HG03196 (cell line): ENCODE results near the gene MEDAG.

ENCODE experiments used
- ATAC-seq: cut with Tn5 transposase; IDR thresholded peaks from one replicate; pipeline ENCODE4 v1.9.1; 2021; ENCODE audit not compliant: unreplicated experiment

The MEDAG gene

DNA sequence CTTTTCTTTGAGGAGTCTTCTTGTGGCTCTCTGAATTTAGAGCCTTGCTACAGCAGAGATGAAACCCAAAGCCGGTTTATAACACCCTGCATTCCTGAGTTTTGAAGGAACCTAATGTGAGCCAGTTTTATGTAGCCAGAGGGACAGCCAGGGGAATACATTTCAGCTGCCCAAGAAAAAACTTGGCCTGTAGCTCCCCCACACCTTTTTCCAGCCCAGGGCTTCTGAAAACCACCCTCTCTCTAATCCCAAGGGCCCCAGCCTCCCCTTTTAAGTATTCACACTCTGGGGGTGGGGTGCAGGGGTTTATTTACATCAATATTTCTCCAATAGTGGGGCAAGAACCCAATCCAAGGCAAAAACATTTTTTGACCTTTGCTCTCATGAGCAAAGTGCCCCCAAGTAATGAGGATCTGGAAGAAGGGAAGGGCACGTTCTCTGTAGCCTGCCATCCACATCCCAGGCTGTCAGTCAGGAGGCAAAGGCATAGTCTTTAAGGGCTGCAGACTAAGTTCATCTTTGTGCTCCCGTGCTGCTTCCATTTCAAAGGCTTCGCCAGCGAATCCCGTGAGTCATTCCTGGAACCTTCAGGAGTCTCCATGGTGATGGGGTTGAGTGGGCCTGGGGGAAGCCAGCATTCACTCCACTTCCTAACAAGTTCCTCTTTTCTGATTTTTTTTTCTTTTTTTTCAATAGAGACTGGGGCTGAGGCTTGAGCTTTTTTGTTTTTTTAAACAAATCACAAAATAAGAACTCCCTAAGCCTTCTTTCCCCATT is 33.2 kb upstream of the MEDAG start:
- ATAC-seq = no peak

DNA sequence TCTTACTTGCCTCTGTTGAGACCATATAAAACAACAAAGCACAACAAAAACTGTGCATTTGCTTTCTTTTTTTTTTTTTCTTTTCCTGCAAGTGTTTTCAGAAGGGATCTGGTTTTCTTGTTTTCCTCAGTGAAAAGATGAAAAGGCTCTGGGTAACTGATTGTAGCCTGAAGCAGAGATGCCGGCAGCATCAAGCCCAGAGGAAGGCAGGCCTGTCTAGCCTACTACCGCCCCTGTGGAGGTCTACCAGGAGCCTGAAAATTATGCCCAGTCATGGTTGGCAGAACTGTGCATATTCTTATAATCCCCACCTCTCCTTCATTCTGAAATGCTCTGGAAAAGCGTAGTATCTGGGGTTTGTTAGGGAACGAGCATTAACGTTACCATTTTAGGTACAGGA is 32.6 kb upstream of the MEDAG start:
- no peak for ATAC-seq

DNA sequence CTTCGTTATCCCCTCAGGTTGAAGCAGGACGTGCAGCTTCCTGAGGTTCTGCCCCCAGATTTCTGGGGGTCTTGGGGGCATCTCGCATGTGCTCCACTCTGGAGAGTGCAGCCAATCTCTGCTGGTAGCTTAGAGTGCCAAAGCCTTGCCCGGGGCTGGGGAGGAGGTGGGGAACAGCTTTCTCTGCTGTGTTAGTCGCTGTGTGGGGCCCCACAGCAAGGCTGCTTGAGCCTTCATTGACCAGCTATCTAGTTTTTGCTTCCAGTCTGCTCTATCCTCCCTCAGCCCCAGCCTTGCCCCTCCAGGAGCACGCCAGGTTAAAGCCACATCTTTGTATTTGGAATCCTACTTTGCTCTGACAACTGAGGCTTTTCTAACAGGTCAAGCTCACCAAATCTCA is 32.0 kb upstream of the MEDAG start:
- ATAC-seq = no peak

DNA sequence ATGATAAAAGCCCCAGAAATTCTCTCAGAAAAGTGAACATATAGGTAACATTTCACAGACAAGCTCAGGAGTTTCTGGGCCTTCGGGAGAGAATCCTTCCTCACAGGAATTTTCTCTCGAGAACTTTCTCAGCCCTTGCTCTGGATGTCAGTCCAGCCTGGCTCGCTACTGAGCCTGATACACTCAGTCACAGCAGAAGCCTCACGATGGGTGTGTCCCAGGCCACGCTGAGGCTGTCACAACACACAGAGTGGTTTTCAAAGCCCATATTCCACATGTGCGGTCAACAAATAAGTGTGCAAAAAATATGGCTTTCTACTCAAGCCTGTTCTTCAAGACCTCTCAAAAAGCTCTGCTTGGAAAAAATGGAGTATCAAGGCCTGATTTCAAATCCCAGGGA is 31.5 kb upstream of the MEDAG start:
- ATAC-seq = no peak

DNA sequence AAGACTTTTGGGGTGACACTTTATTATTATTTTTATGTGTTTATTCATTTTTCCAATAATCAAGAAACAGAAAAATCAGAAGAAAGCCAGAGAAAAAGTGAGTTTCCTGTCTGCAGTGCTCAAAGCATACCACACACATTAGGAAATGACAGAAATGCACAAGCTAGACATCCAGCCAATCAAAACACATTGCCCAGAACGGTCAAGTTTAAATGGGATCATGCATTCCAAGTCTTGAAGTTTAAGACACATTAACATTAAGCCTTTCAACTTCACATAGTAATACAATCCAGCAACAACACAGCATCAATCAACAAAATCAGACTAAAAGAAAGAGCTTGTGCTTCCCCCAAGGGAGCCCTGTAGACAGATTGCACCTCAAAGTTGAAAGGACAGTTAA is 28.7 kb upstream of the MEDAG start:
- no peak for ATAC-seq

DNA sequence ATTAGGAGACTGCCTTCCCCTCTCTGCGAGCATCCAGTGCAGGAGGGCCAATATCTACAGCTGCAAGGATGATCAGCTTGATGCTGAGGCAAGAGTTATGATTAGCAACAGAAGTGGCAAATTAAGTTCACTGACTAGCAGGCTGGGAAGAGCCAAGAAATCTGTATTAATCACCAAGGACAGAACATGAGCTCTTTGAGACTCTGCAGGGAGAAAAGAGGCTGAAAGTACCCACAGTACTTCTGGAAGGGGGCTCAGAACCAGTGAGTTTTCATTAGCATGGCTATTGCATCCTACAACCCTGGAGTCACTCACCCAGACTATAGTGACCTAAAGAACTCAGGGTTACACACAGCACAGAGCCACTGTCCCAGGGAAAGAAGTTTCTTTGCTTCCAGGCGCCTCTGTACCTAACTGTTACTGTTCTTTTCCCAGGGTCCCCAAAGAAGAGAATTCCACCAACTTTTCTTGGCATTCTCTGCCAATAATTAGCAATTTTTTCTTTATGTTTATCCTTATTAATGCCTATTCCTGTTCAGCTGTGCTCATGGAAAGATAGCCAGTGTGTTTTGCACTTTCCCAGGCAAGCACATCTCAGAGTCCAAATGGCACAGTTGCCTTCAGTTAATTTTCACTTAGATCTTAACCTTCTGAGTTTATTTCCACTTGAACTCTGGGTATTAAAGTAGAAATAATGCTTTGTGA is 25.8 kb upstream of the MEDAG start:
- no peak for ATAC-seq

DNA sequence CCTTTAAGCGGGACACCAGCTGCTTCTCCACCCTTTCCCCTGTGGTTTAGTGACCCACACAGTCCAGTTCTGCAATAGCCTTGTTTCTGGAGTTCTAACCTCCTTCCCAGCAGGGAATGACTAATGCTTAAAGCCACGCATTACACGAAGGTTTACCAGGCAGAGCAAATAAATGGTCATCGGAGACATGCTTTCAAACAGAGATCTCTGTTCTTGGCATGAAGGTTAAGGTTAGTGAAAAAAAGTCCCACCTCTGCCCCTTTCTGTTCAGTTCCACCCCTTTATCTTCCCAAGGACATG is 25.3 kb upstream of the MEDAG start:
- ATAC-seq = no peak

DNA sequence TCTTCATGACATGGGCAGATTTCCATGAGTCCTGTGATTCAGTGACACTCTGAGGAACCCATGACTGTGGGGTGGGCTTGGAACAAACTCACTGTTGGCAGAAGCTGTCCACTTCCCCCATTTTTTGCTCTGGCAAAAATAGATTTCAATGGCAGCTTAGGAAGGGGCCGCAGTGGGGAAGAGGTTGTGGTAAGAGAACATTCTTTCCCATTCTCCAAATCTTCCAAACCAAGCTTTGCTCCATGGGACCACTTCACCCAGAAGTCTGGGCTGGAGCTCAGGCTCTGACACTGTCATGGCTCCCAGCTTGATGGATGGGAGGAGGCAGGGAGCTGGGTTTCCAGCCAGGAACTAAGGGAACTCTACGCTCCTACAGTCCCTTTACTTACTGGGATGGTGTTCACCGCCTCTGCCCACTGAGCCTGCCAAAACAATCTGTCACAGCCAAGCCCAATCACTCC is 24.9 kb upstream of the MEDAG start:
- ATAC-seq = no peak

DNA sequence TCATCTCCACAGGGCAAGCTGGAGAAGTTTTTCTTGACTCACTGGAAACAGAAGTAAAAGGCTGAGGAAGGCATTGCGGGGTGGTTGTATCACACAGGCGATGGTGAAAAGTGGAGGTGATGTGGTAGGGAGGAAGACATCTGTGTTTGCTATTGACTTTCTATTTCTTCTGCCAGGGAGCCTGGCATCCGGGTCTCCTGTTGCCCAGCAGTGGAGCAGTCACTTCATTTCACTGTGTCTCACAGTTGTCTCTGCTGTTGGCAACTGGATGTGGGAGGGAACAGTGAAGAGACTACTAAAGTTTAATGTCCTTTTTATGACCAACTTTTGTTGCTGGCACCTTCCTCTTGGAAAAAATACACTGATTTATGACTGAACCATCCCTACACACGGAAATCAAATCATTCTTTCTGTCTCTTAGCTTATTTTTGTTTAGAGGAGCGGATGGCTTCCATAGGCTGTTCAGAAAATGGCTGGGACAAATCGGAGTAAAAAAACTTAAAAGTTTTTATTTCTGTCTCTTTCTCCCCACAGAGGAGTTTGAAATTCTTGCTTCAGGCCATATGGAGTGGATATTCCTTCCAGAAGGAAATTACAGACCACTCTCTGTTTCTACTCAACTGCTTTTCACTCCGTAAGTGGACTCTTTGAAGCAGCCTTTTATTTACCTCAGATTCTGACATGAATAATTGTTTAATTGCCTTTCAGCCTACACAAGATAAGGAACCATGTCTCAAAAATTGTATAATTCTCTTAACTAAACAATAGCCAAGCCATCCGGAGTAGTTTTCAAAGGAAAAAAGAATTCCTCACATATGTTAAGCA is 23.8 kb upstream of the MEDAG start:
- no peak for ATAC-seq

DNA sequence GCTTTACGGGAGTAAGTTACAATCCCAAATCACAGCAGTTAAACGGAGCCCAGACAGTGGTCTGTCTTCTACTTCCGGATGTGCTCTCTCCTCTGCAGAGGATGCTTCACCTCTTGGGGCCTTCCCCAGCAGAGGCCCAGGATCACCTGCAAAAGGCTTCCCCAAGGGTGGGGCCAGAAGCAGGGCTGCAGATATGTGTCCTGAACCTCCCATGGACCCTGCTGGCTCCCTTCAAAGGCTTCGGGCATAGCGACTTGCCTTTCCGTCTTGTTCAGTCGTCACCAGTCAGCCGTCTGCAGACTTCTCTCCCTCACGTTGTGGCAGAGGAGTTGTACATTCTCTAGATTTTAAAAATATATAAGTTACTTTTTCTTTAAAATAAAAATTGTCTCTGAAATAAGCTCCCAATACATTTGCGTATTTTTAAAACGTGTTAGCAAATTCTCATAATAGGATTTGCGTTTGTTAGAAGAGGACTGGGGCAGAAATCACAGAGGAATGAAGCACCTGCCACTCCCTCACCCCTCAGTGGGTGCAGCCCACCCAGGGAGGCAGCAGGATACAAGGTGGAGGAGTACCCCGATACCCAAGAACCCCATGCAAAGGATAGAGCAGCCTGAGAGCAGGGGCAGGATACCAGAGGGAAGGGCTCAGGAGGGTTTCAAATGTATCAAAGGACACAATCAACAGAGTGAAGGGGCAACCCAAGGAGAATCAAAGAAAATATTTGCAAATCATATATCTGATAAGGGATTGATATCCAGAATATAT is 22.9 kb upstream of the MEDAG start:
- no peak for ATAC-seq

DNA sequence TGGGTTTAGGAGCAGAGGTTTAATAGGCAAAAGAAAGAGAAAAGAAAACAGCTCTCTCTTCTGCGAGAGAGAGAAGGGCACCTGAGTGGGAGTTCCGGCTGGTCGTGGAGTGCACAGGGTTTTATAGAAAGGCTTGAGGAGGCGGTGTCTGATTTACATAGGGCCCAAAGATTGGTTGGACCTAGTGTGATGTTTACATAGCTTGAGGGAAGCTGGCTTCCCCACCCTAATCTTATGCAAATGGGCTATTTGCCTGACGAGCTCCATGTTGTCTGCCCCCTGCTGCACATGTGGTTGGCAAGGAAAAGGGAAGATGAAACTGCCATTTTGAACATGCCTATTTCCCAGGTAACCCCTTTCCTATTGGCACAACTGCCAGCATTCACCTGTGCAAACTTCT is 21.5 kb upstream of the MEDAG start:
- ATAC-seq = no peak

DNA sequence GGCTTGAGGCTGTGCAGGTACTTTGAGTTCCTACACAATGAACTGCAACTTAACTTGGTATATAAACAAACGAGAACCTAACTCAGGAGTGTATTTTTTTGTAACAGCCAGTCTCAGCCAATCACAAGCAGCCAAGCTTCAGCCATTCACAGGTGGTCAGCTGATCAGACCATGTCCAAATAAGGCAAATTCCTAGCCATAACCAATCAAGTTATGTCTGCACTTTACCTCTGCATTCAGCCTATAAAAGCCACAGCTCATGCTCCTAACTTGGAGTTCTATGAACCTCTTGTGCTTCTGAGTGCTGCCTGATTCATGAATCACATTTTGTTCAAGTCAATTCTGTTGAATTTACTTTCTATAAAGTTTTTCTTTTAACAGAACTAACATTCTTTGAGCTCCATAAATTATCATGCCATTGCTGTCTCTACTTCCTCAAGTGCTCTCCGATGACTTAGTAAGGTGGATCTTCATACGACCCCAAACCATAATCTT is 16.8 kb upstream of the MEDAG start:
- no peak for ATAC-seq

DNA sequence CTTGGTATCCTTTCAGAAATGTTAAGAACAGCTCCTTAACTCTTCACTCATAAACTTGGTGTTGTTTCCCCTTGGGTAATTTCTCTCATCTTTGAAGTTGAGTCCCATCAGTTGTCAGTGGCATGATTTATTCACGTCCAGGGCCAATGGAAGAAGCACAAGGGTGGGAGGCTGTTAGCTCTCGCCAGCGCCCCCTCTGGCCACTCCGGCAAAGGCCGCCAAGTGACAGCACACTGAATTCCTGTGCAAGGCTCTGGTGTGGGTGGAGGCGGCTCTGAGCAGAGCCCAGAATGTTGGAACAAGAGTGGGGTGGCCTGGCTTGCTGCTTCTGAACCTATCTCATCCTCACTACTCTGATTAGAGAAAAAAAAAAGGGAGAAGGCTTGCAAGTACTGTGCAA is 13.1 kb upstream of the MEDAG start:
- no peak for ATAC-seq

DNA sequence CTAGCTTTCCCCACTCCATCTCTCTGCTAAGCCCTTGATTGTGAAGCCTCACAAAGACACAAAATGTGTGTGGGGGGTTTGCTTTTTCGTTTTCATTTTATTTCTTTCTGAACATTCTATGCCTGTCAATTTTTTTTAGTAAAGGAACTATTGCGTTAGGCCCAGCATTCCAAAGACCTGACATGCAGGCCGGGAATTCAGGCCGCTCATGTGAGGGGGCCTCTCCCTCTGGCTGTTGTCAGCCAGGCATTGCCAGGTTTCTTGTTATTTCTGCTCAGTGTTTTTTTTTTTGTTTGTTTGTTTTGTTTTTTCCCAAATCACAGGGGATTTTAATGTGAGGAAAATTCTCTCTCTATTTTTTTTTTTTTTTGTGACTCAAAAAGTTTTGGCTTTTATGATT is 10.3 kb upstream of the MEDAG start:
- ATAC-seq = no peak

DNA sequence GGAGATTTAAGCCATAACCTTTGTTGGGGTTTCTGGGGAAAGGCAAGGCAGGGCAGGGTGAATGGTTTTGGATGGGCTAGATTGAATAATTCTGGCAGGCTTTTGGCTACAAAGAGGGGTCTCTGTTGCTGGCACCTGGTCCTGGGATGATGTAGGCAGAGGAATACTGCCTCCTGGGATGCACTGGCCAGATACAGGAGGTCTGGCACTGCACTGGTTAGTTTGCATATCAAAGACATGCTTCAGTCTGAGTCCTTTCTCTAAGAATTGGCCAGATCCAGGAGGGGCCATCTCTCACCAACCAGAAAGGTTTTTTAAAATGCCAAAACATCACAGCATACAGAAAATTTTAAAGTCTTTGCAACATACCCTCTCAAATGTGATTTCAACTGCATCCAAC is 8.0 kb upstream of the MEDAG start:
- no peak for ATAC-seq

DNA sequence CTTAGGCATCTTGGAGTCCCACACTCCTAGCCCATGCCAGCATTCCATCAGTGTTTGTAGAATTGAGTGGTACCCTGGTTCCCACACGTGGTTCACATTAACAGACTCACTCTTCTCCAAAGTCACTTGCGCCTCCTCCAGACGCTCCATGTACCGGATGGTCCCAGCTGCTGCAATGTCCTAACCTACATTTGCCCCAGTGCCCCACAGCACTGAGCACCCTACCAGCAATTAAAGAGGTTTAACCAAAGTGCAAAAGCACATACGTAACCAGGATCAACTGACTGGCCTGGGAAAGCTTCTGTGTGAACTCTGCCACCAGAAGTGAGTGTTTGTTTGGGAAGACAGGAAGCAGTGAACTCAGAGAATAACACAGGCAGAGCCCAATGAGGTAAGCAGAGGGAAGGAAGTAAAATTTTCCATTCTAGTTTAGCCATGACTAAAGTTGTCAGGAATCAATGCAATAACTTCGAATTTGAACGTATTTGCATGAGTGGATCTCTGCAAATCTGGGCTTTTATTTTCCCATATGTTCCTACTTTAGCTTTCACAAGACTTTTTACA is 7.3 kb upstream of the MEDAG start:
- ATAC-seq = no peak

DNA sequence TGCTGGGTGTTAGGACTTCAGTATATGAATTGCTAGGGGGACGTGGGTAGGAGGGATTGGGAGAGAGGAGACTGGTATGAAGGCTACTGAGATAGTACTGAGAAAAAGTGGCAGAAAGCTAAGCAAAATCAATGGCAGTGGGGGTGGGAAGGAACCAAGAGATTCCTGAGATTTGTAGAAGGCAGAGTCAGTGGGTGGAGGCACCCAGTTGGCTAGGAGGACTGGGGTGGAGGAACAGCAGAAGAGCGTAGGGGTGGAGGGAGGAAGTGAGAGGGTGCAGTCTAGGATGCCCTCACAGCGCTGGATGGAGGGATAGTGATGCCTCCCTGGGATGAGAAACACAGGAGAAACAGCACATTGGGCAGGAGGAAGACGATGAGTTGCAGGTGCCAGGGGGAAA is 5.6 kb upstream of the MEDAG start:
- ATAC-seq = no peak

DNA sequence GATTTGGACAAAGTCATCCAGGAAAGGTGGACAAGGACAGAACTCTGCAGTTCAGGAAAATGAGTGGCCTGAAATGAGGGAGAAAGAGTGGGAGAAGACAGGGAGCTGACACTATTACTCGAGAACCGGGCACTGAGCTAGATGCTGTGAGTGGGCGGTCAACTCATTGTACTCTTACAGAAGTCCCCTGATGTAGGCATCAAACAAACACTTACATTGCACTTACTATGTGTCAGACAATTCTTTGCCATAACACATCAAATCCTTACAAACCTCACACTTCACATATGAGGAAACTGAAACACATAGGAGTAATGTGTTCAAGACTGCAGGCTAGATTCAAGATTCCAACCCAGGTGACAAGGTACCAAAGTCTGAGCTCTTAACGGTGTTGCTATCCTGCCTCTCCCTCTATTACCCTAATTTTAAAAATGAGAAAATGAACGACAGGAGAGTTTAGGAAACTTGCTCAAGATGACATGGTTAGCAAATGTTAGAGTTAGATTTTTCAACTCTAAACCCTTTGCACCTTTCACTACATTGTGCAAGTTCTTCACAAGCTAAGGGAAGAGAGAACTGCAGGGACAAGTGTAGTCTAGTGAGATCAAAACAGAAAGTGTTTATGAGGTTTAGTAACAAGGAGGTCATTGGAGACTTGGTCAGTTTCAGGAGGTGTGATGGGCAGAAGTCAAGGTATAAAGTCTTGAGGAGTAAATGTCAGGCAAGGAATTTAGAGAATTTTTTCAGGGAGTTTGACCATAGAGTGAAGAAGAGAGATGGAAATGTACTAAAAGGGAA is 4.9 kb upstream of the MEDAG start:
- no peak for ATAC-seq

DNA sequence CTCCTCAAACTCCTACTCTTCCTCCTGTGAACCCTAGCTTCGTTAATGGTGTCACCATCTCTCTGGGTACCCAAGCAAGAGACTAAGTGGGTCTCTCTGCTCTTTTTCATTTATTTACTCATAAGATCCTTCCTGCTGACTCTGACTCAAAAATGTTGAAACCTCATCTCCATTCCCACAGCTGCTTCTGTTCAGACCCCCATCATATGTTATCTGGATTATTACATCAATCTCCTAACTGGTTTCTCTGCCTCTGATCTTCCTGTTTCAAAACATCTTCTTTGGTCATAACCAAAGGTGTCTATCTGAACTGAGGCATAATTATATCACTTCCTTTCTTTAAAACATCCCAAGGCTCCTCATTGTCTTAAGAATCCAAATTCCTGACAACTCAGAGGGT is 2.0 kb upstream of the MEDAG start:
- ATAC-seq = no peak
